Muscle of back (tissue), 11 donors: Measurements from ENCODE around the gene PRR12. TPM values are rescaled to one million over a fixed set of nuclear protein-coding genes. Genes with fewer than 3 reads are reported as not detected.
"Not testable (repeated sequence)": the region's sequence is repeated elsewhere in the genome, so short reads cannot be mapped to it uniquely, and the experiment has no call there.

Experiments
- DNase-seq, 3 donors: peaks; one replicate each; pipeline versions ENCODE4 v3.0.0 to v3.0.0-alpha.2; 2013
- polyA plus RNA-seq, 10 donors: library from polyadenylated mRNA; unstranded; fragments of 120-200 nt; gene quantifications; one replicate each; pipeline ENCODE4 v1.2.1, GENCODE V29; 2013; ENCODE audit not compliant: insufficient read length in 10 of 10

The PRR12 gene
- polyA plus RNA-seq, 10 donors: 12.2 to 20.5 (median 16.1) TPM

DNA sequence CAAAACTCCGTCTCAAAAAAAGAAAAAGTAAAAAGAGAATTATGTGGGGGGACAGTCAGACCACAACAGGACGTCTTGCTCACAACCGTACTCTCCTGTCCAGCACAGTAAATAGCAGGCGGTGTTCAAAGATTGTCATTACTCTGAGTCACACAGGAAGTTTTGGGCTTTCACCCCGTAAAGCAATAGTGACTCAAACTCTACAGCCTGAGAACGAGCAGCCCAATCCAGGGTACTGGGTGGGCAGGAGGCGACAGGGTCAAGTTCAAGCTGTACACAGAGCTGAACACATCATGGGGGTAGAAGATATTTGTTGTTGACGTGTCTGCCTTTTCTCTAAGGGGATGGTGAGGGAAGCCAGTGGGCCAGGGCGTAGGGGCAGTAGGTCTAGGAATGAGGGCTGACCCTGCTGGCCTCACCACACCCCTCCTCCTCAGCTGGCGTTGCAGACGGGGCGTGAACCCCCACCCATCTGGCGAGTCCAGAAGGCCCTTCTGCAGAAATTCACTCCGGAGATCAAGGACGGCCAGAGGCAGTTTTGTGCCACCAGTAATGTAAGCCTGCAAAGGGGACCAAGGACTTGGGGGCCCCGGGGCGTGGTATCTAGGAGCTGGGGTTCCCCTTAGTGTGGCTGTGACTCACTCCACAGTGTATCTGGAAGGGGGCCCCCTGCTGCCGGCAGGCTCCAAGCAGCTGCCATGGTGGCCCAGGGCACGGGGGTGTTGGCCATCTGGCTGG, 23.3 kb downstream of the PRR12 start:
- DNase-seq: no peak

DNA sequence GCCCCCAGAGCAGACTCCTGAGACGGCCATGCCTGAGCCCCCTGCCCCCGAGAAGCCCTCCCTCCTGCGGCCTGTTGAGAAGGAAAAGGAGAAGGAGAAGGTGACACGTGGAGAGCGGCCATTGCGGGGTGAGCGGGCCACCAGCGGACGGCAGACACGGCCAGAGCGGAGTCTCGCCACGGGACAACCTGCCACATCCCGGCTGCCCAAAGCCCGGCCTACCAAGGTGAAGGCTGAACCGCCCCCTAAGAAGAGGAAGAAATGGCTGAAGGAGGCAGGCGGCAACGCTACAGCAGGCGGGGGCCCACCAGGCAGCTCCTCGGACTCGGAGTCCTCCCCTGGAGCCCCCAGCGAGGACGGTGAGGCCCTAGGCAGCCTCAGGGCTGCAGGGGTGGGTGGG, 24.9 kb downstream of the PRR12 start:
- no peak for DNase-seq

DNA sequence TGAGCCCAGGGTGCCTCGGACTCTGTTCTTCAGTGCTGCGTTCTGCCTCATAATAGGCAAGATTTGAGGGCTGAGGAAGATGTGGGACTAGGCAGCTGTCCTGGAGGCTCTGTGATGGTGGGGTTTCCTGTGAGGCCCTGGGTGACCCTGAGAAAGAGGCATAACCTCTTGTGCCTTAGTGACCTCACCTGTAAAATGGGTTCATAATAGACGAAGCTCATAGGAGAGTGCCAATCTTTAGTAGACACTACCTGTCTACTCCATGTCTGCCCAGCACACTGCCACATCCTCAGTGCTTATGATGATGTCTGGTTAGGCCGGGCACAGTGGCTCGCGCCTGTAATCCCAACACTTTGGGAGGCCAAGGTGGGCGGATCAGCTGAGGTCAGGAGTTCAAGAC, 25.6 kb downstream of the PRR12 start:
- no peak for DNase-seq

DNA sequence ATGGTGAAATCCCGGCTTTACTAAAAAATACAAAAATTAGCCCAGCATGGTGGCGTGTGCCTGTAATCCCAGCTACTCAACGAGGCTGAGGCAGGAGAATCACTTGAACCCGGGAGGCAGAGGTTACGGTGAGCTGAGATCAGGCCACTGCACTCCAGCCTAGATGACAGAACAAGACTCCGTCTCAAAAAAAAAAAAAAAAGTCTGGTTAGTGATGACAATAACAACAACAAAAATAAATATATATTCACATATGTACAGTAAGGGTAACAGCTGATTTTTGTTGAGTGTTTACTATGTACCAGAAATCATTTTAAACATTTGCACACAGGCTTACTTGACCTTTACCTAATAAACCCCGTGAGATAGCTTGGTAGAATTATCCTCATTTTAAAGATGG, 26.0 kb downstream of the PRR12 start:
- no peak for DNase-seq

DNA sequence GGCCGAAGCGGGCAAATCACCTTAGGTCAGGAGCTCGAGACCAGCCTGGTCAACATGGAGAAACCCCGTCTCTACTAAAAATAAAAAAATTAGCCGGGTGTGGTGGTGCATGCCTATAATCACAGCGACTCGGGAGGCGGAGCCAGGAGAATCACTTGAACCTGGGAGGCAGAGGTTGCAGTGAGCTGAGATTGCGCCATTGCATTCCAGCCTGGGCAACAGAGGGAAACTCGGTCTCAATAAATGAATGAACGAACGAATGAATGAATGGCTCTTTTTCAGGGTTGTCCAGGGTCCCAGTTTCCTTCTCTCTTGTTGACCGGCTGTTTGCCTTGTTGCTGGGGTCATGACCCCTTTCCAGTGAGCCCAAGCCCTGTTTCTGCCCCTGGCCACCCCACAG, 26.9 kb downstream of the PRR12 start:
- not testable (repeated sequence) for DNase-seq

DNA sequence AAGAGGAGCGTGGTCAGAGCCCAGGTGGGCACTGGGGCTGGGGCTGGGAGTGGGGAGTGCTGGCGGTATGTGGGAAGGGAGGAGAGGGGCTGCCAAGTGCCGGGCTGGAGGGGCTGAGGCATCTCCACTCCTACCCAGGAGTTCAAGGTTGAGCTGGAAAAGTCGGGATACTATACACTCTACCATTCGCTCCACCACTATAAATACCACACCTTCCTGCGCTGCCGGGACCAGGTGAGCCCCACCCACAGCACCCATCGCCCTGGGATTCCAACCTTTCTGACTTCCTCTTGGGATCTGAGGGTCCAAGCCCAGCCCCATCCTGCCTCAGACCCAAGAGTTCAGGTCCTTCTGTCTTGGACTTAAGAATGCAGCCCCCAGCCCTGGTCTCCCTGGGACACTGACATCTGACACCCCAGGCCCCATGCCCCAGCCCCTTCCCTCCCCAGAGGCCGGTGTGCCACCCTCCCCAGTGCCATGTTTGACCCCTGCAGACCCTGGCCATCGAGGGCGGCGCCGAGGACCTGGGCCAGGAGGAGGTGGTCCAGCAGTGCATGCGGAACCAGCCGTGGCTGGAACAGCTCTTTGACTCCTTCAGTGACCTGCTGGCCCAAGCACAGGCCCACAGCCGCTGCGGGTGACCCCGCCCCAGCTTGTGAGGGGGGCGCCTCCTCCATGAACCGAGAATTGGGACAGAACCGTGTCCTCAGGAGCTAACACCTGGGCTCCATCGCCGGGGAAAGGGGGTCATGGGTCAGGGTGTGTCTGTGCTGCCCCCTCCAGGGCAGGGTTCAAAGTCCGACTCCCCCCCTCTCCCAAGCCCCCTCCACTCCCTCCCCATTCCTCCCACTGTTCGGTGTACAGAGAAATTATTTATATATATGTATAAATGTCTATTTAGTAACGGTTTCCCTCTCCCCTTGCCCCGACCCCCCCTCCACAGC, 34.3 kb downstream of the PRR12 start:
- DNase-seq: no peak

DNA sequence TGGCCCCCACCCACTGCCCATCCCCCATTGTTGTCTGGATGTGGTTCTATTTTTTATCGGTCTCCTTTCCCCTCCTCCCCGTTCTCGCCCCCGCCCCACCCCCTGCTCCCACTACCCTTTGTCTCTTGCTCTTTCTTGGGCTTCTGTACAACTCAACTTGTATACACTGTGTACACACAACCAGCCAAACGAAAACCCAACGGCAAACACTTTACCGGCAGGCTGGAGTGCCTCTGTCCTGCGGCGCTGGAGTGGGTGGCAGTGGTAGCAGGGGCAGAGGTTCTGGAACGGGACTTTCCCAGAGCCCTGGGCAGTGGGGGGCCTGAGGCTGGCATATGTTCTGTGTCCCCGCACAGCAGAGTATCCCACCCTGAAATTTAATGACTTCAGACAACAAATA, 35.2 kb downstream of the PRR12 start:
- DNase-seq: no peak

DNA sequence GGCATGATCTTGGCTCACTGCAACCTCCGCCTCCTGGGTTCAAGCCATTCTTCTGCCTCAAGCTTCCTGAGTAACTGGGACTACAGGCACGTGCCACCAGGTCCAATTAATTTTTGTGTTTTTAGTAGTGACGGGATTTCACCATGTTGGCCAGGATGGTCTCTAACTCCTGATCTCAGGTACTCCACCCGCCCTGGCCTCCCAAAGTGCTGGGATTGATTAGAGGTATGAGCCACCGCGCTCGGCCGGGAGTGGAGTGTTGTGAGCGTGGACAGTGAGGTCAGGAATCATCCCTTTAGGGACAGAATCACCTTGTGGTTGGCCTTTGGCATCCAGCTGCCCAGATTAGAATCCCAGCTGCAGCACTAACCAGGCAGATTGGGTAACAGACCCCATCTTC, 38.7 kb downstream of the PRR12 start:
- DNase-seq: no peak

DNA sequence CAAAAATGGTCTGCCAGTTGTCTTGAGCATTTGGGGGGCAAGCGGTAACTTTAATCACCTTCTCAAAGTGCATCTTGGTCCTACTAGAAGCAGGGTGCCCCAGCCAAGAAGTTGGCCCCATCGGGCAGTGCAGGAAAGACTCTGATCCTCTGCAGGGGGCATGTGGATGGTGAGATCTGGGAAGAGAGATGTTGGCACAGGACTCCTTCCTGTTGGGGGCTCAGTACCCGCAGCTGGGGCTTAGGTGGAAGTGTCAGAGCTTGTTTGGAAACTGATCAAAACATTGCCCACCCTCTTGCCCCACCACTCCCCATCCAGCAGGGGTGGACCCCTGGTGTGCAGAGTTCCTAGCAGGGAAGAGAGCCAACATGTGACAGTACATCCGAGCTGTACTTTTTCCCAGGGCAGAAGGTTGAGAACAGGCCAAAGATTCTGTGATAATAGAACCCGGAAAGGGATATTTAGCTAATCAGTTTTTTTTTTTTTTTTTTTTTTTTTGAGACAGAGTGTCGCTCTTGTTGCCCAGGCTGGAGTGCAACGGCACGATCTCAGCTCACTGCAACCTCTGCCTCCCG, 40.1 kb downstream of the PRR12 start:
- peak in 1 of 3 donors; percentile 23 for DNase-seq

DNA sequence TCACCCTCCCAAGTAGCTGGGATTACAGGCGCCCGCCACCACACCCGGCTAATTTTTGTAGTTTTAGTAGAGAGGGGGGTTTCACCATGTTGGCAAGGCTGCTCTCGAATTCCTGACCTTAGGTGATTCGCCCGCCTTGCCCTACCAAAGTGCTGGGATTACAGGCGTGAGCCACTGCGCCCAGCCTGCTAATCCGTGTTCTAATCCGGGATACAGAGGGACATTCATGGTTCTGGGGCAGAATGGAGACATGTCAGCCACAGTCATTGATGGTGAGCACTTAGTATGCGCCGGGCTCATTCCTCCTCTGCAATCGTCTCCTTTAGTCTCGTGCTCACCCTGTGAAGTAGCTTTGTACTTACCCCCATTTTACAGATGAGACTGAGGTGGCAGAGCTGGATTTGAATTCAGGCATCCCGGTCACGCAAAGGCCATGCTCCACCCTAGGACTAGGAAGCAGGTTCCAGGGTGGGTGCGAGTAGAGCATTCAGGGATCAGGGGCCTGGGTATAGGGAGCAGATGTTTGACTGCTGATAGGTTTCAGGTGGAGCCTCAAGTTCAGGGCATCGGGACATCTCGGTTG, 40.7 kb downstream of the PRR12 start:
- no peak for DNase-seq

DNA sequence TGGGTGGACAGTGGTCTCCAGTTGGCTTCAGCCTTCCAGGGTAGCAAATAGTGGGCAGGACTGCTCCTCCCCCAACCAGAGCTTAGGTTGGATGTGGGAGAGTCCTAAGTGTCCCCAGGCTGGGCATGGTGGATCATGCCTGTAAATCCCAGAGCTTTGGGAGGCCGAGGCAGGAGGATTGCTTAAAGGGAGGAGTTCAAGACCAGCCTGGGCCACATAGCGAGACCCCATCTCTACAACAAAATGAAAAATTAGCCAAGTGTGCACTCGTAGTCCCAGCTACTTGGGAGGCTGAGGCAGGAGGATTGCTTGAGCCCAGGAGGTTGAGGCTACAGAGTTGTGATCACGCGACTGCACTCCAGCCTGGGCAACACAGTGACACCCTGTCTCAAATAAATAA, 41.6 kb downstream of the PRR12 start:
- no peak for DNase-seq

DNA sequence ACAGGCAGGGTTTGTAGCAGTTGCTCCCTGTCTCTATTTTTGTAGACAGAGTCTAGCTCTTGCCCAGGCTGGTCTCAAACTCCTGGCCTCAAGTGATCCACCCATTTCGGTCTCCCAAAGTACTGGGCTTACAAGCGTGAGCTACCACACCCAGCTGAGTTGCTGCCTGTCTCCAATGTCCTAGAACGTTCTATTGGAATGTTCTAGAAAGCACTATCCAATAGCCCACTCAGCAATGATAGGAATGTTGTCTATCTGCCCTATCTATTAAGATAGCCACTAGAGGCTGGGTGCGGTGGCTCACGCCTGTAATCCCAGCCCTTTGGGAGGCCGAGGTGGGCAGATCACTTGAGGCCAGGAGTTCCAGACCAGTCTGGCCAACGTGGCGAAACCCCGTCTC, 42.3 kb downstream of the PRR12 start:
- not testable (repeated sequence) for DNase-seq

DNA sequence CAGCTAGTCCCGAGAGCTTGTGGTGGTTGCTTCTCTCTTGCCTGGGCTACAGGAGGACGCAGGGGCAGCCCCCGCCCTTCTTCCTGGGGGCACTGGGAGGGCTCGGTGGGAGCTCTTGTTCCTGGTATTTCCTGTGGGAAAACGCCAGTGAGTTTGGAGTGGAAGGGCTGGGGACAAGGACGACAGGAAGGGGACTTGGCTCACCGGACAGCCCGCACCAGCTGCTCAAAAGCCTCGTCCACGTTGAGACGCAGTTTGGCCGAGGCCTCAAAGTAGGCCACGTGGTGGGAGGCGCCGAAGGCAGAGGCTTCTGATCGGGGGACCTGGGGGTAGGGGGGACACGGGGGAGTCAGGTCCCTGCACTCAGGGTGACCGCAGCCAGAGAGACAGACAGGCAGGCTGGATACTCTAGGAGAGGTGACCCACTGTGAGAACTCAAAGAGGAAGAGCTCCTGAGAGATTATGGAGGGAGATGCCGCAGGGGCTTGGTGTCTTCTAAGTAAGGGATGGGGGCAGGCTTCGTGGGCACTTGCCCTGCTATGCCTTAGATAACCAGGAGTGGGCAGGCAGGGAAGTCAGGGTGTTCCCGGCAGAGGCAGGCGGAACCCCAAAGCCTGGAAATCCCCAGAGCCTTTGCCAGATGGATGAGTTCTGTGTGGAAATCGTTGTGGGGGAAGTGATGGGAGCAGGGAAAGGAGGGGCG, 44.7 kb downstream of the PRR12 start:
- peak in 1 of 3 donors; percentile 36 for DNase-seq

DNA sequence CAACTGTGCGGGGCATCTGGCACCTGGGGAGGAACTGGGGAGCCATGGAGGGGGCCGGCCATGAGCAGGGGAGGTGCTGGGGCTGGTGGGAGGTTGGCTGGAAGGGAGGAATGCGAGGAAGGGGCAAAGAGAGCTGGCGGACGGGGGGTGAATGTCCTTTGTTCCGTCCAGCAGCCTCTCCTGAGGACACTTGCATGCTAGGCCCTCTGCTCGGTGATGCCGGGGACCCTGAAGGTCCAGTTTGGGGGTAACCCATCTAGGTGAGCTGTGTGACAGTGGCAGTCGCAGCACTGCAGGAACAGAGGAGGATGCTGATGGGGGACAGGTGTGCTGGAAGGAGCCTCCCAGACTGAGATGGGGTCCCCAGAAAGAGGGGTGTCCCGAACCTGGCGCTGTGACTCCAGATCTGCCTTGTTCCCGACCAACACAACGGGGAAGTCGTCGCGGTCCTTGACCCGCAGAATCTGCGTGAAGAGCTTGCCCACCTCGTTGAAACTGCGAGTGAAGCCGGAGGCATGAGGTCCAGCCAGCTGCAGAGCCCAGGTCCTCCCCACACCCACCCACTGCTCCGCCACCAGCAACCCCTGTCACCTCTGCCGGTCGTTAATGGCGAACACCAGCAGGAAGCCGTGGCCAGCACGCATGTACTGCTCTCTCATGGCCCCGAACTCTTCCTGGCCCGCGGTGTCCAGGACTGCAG, 45.4 kb downstream of the PRR12 start:
- DNase-seq: no peak

DNA sequence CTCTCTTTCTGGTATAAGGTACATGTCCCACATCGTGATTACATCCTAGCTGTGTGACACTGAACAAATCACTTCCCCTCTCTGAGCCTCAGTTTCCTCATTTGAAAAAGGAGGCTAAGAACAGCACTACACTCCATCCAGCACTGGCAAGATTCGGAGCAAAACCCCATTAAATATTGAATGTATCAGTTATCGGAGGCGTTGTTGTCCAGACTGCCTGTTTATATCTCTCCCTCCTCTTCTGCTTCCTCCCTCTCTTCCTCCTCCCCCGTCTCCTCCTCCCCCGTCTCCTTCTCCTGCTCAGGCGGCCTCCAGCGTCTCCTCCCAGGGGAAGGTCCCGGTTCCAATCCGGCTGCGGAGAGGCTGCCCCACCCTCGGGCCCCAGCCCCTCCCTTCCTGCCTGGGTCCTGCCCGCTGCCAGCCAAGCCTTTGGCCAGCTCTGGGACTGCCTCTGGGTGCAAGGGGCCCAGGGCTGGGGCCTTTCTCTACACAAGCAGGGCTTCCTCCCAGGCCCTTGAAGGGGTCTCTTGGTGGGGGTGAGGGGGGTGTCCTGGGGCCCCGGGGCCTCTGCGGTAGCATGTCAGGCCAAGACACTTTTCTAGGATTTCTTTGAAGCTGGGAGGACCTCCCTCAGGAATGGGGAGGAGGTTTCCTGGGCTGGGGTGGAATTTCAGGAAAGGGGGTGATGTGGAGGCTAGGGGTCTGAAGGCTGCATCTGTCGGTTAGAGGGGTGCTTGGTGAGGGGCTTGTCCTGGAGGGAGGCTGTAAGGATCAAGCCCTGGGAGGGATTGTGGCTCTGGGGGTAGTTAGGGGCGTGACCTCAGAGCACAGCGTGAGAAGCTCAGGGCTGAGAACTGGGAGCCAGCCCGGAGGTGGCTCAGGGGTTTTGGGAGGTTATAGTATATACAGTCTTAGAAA, 47.1 kb downstream of the PRR12 start:
- DNase-seq: peak; percentile 51 to 80 (median 58)

DNA sequence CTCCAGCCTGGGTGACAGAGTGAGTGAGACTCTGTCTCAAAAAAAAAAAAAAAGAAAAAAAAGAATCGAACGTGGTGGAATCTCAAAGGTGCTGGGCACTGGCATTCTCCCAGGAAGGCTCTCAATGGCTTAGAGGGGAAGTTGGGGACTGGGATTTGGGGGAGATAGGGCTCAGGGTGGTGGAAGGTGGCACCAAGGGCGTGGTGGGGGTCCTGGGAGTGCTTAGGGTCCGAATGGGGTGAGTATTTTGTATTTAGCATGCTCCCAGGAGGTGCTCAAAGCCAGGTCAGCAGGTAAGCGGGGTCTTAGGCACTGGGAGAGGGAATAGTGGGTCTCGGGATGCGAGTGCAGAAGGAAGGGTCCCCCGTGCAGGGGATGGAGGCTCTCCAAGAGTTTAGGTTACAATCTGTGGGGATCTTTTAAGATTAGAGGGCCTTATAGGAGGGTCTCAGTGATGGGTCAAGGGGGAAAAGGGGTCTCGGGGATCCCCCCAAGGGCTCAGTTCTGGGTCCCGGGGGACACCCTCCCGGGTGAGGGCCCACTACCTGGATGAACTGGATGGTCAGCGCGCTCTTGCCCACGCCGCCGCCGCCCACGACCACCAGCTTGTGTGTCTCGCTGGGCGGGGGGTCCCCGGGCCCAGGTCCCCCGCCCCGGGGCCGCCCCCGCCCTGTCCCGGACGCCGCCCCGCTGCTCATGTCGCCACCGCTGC, 48.6 kb downstream of the PRR12 start:
- peak in 1 of 3 donors; percentile 65 for DNase-seq

DNA sequence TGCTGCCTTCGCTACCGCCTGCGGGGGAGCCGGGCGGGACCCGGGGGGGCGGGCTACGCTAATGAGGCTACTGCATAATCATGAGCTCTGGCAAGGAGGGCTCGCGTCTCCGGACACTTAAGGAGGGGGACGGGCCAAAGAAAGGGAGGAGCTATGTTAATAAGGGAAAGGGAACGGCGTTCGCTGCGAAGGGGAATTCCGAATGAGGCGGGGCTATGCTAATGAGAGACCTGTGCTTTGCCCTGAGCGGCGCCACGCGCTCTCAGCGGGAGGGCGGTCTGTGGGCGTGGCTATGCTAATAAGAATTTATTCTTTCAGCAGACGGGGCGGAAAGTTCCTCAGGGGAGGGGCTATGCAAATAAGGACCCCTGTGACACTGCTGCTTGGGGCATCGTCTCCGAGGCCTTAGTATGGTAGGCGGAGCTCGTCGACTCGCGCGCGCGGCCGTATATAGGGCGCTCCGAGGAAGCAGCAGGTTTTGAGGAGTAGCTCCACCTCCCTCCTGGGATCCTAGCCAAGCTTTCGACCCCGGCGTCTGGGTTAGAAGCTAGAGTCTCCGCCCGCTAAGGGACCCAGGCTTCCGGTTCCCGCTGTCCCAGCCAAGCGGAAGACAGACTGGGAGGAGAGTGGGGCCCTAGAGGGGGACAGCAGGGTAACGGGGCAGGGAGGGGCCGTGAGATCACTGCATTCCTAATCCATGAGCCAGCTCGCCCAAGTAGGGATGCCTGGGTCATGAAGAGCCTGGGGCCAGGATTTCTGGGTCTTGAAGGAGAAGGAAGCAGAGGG, 49.3 kb downstream of the PRR12 start, which contains the start of gene RRAS:
Gene RRAS (minus strand): TSS at position 31 of the 786 bp plus-strand sequence. CDS start 45 bp downstream, outside the sequence.
- peak; percentile 100 for DNase-seq
